ENCODE results near the gene CLIP1. TPM values are rescaled to one million over a fixed set of nuclear protein-coding genes. Genes with fewer than 3 reads are reported as not detected.
"Not testable (repeated sequence)": the region's sequence is repeated elsewhere in the genome, so short reads cannot be mapped to it uniquely, and the experiment has no call there.

CLIP1 gene
- total RNA-seq, 2 experiments from 2014 or later = 50.7 to 51.3 TPM

DNA sequence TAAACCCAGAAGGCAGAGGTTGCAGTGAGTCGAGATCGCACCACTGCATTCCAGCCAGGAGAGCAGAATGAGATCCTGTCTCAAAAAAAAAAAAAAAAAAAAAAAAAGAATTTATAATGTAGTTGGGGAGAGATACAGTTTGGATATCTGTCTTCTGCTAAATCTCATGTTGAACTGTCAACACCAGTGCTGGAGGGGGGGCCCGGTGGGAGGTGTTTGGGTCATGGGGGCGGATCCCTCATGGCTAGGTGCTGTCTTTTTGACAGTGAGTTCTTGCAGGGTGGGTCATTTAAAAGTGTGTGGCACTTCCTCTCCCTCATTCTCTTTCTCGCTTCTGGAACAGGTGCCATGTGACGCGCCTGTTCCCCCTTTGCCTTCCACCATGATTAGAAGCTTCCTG is 32.8 kb downstream of the CLIP1 start:
- intact Hi-C loops (cut with micrococcal nuclease) = no loop called here

DNA sequence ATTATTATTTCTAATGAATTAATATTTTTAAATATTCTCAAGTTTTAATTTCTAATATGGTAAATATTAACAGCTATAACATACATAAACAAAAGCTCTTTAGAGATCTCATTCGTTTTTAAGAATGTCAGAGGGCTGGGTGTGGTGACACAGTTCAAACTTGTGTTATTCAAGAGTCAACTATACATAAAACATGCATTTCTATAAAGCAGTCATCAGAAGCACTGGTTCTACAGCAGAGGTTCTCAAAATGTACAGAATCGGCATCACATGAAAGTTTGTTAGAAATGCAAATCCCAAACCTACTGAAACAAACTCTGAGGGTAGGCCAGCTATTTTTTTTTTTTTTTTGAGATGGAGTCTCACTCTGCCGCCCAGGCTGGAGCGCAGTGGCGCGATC is 34.6 kb downstream of the CLIP1 start:
- CTCF ChIA-PET = interaction anchor here (0.7 to 1.0 kb wide), 3 partner anchors 32 to 197 kb away, joined by 3 to 4 read pairs (median 3); no protein-coding TSS in a partner anchor
- intact Hi-C loops (cut with micrococcal nuclease) = no loop called here

More for the DNA sequence above, 32.8 kb downstream of the CLIP1 start:
- no peaks in the 10 kb centered on the region for H3K36me3 Mint-ChIP-seq (ENCODE audit: low read depth)
- H3K4me1 Mint-ChIP-seq (ENCODE audit: low read depth) = peaks cover 18% of the 10 kb centered on the region
- no peaks in the 10 kb centered on the region for H3K27me3 Mint-ChIP-seq (ENCODE audit: low read depth)
- DNase-seq = no peak
- H3K27ac Mint-ChIP-seq = no peak overlapping the region
- H3K4me3 Mint-ChIP-seq = no peak overlapping the region
- CTCF ChIA-PET = no interaction called here
- no peaks in the 10 kb centered on the region for H3K9me3 Mint-ChIP-seq

DNA sequence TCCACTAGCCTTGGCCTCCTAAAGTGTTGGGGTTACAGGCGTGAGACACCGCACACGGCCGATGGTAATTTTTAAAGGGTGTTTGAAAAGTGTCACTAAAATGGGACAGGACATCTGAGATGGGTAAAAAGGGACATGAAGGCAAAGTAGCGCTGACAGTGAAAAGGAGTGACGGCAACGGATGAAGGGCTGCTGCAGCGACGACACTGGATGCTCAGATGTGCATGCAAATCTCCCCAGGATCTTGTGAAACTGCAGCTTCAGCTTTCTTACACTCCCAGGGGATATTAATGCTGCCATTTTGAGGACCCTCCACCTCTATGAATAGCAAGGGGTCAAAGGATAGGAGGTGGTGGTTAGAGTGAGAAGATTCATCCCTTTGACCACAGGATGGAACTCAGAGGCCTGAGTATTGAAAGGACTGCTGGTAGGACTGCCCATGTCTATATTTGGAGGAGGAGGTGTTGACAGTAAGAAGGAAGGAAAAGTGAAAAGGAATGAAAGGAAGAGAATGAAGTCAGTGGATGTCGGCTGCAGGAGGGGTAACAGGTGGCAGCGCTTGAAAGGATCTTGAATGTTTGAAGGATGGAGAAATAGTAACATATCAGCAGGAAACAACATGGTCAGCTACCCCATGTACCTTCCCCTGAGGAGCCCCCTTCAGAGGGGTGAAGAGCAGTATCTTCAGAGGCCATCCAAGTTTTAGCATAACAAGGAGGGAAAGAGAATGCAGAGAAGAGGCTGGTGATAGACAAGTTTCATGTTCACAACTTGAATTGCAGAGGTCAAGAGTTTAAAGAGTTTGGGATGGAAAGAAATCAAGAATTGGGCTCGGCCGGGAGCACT is 37.1 kb downstream of the CLIP1 start:
- Mint-ChIP-seq H3K9me3 (no peaks in the 10 kb centered on the region), H3K27ac (no peak overlapping the region), H3K4me3 (no peak overlapping the region), H3K4me1 (ENCODE audit: low read depth) (peaks cover 6% of the 10 kb centered on the region), H3K36me3 (ENCODE audit: low read depth) (peaks cover 3% of the 10 kb centered on the region), H3K27me3 (ENCODE audit: low read depth) (no peaks in the 10 kb centered on the region)
- intact Hi-C loops (cut with micrococcal nuclease) = no loop called here
- CTCF ChIA-PET = no interaction called here
- no peak for DNase-seq

More for the DNA sequence above, 34.6 kb downstream of the CLIP1 start:
- DNase-seq = no peak
- Mint-ChIP-seq H3K9me3 (no peaks in the 10 kb centered on the region), H3K36me3 (ENCODE audit: low read depth) (no peaks in the 10 kb centered on the region), H3K4me1 (ENCODE audit: low read depth) (peaks cover 7% of the 10 kb centered on the region), H3K27ac (no peak overlapping the region), H3K27me3 (ENCODE audit: low read depth) (no peaks in the 10 kb centered on the region), H3K4me3 (no peak overlapping the region)

DNA sequence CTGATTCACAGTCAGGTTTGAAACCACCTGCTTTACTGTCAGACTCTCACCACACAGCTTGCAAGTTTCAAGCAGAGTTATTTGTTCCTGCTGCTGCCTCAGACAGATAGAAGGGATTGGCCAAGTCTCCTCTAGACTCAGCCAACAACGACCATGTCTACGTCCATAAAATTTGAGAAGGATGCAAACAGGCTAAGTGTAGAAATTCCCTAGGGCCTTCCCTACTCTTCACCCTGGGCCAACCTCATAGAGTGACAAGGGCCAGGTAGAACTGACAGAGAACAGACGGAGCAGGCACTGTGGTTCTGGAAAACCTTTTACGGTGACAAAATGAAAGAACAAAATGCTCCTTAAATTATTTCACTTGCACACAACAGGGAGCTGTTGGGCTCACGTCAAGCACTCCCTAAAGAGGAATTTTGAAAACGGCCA is 39.5 kb downstream of the CLIP1 start:
- Mint-ChIP-seq H3K4me1 (ENCODE audit: low read depth) (peaks cover 6% of the 10 kb centered on the region), H3K36me3 (ENCODE audit: low read depth) (peaks cover 7% of the 10 kb centered on the region), H3K27ac (no peak overlapping the region), H3K27me3 (ENCODE audit: low read depth) (no peaks in the 10 kb centered on the region), H3K4me3 (no peak overlapping the region), H3K9me3 (no peaks in the 10 kb centered on the region)
- CTCF ChIA-PET = no interaction called here
- DNase-seq = no peak
- intact Hi-C loops (cut with micrococcal nuclease) = no loop called here

DNA sequence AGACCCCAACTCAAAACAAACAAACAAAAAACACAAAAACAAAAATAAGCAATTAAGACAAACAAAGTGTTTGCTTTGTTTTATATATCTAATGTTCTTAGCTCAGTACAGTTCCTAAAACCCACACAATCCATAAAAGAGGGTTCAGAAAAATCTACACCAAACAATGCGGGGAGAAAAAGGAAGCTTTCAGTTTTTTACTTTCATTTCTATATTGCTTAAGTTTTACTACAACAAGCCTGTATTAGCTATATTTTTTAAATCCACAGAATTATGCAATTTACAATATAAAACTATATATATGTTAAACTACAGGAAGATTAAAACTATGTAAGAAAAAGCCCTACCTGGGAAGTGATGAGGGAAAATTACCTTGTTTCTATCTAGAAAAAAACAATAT is 41.4 kb downstream of the CLIP1 start:
- Mint-ChIP-seq H3K4me1 (ENCODE audit: low read depth) (peaks cover 6% of the 10 kb centered on the region), H3K36me3 (ENCODE audit: low read depth) (peaks cover 15% of the 10 kb centered on the region), H3K4me3 (no peak overlapping the region), H3K27me3 (ENCODE audit: low read depth) (no peaks in the 10 kb centered on the region), H3K9me3 (no peaks in the 10 kb centered on the region), H3K27ac (no peak overlapping the region)
- intact Hi-C loops (cut with micrococcal nuclease) = no loop called here
- CTCF ChIA-PET = no interaction called here
- DNase-seq = no peak

DNA sequence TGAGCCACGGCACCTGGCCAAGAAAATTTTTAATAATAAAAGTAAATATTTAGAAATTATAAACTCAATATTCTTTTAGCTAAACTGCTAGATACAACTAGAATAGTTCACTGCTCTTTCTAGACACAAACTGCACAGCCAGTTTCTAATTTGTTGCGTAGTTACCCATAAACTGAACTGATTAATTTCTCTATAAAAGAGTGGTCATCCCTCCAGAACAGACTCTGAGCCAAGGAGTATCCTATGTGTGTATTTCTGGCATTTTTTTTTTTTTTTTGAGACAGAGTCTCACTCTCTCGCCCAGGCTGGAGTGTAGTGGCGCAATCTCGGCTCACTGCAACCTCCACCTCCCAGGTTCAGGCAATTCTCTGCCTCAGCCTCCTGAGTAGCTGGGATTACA is 45.7 kb downstream of the CLIP1 start:
- CTCF ChIA-PET = interaction anchor here (0.6 to 1.5 kb wide), 2 partner anchors 21 to 49 kb away, joined by 3 to 5 read pairs; no protein-coding TSS in a partner anchor
- H3K27me3 Mint-ChIP-seq (ENCODE audit: low read depth); DNase-seq; intact Hi-C loops (cut with micrococcal nuclease); H3K4me3 Mint-ChIP-seq; H3K27ac Mint-ChIP-seq; H3K4me1 Mint-ChIP-seq (ENCODE audit: low read depth); H3K9me3 Mint-ChIP-seq: not testable (repeated sequence)
- H3K36me3 Mint-ChIP-seq (ENCODE audit: low read depth) = peaks cover 28% of the 10 kb centered on the region

DNA sequence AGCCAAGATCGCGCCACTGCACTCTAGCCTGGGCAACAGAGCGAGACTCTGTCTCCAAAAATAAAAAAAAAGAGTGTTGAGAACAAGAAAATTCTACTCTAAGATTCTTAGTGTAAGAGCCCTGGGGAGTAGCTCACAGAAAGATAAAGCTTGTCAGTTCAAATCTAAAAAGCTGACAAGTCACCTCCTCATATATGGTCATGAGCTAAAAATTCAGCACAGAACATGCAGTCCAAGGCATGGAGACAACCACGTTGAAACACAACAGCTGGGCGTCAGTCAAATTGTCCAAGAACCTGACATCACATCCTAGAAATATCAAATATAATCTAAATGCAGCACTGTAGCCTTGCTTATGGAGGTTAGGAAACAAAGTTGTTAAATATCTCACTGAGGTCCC is 47.8 kb downstream of the CLIP1 start:
- no peak for DNase-seq
- no peak overlapping the region for H3K27ac Mint-ChIP-seq
- peaks cover 30% of the 10 kb centered on the region for H3K36me3 Mint-ChIP-seq (ENCODE audit: low read depth)
- no peaks in the 10 kb centered on the region for H3K27me3 Mint-ChIP-seq (ENCODE audit: low read depth)
- H3K4me3 Mint-ChIP-seq = no peak overlapping the region
- intact Hi-C loops (cut with micrococcal nuclease) = no loop called here
- H3K4me1 Mint-ChIP-seq (ENCODE audit: low read depth) = peaks cover 10% of the 10 kb centered on the region
- H3K9me3 Mint-ChIP-seq = no peaks in the 10 kb centered on the region
- CTCF ChIA-PET = interaction anchor here (0.6 kb wide), 2 partner anchors 20 to 228 kb away, joined by 3 to 4 read pairs; no protein-coding TSS in a partner anchor

DNA sequence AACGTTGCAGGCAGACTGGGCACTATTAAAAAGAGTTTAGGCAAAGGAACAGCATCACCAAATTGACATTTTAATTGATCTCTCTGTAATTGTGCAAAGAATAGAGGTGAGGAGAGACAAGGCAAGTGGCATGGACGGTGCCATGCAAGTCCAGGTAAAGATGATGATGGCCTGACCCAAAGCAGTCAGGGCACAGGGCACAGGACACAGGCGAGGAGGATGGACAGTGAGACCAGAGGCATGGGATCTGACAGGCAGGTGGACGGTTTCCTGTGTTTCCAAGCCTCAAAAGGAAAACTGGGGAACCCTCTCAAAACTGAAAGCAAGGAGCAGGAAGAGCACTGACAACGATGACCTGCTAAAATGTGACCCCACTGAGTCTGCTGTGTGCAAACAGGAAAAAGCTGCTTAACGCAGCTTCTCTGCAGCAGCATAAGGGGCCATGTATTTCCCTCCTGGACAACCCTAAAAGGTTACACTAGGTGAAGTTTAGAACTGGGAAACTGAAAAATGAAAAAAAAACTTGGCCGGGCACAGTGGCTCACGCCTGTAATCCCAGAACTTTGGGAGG is 50.9 kb downstream of the CLIP1 start:
- no peak overlapping the region for H3K4me3 Mint-ChIP-seq
- CTCF ChIA-PET = interaction anchor here (0.6 kb wide), 1 partner anchor 262 kb away, joined by 4 read pairs; no protein-coding TSS in a partner anchor
- H3K36me3 Mint-ChIP-seq (ENCODE audit: low read depth) = peaks cover 25% of the 10 kb centered on the region
- no peaks in the 10 kb centered on the region for H3K27me3 Mint-ChIP-seq (ENCODE audit: low read depth)
- H3K9me3 Mint-ChIP-seq = no peaks in the 10 kb centered on the region
- peaks cover 22% of the 10 kb centered on the region for H3K4me1 Mint-ChIP-seq (ENCODE audit: low read depth)
- H3K27ac Mint-ChIP-seq = no peak overlapping the region
- intact Hi-C loops (cut with micrococcal nuclease) = no loop called here
- no peak for DNase-seq

DNA sequence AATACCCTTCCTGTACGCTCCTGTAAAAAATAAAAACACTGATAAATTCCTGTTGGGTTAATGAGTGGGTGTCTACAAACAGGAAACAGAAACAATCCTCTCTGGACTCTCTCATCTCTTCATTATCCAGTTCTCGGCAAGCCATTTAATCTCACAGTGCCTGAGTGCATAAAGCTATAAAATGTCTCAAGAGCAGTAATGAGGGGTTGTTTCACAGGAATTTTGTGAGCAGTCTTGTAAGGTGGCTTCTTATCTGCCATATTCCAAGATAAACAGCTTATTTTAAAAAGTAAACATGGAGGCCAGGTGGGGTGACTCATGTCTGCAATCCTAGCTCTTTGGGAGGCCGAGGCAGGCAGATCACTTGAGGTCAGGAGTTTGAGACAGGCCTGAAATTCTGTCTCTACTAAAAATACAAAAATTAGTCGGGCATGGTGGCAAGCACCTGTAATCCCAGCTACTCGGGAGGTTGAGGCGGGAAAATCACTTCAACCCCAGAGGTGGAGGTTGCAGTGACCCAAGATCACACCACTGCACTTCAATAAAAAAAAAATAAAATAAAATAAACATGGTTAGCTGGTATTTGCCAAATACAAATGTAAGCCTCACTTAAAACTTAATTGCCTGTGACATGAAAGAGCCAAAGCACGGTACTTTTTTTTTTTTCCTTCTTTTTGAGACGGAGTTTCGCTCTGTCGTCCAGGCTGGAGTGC is 54.0 kb downstream of the CLIP1 start:
- intact Hi-C loops (cut with micrococcal nuclease) = no loop called here
- CTCF ChIA-PET = interaction anchor here (0.6 to 1.2 kb wide), 2 partner anchors 13 to 16 kb away, joined by 3 to 5 read pairs; no protein-coding TSS in a partner anchor
- H3K9me3 Mint-ChIP-seq = no peaks in the 10 kb centered on the region
- H3K4me3 Mint-ChIP-seq = no peak overlapping the region
- no peak for DNase-seq
- H3K27me3 Mint-ChIP-seq (ENCODE audit: low read depth) = no peaks in the 10 kb centered on the region
- peaks cover 26% of the 10 kb centered on the region for H3K4me1 Mint-ChIP-seq (ENCODE audit: low read depth)
- H3K27ac Mint-ChIP-seq = no peak overlapping the region
- H3K36me3 Mint-ChIP-seq (ENCODE audit: low read depth) = peaks cover 21% of the 10 kb centered on the region

DNA sequence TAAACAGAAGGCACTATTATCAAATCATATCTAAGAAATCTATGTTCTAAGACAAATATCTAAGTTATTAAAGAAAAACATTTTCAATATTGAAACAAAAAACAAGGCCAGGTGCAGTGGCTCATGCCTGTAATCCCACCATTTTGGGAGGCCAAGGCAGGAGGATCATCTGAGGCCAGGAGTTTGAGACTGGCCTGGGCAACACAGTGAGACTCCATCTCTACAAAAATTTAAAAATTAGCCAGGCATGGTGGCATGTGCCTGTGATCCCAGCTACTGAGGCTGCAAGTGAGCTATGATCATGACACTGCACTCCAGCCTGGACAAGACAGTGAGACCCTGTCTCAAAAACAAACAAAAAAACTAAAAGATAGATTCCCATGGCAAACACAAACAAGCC is 54.8 kb downstream of the CLIP1 start:
- intact Hi-C loops (cut with micrococcal nuclease); H3K9me3 Mint-ChIP-seq; CTCF ChIA-PET; H3K4me3 Mint-ChIP-seq; DNase-seq; H3K27me3 Mint-ChIP-seq (ENCODE audit: low read depth): not testable (repeated sequence)
- Mint-ChIP-seq H3K36me3 (ENCODE audit: low read depth) (peaks cover 18% of the 10 kb centered on the region), H3K4me1 (ENCODE audit: low read depth) (peaks cover 24% of the 10 kb centered on the region), H3K27ac (peak overlapping the region; percentile 82)

DNA sequence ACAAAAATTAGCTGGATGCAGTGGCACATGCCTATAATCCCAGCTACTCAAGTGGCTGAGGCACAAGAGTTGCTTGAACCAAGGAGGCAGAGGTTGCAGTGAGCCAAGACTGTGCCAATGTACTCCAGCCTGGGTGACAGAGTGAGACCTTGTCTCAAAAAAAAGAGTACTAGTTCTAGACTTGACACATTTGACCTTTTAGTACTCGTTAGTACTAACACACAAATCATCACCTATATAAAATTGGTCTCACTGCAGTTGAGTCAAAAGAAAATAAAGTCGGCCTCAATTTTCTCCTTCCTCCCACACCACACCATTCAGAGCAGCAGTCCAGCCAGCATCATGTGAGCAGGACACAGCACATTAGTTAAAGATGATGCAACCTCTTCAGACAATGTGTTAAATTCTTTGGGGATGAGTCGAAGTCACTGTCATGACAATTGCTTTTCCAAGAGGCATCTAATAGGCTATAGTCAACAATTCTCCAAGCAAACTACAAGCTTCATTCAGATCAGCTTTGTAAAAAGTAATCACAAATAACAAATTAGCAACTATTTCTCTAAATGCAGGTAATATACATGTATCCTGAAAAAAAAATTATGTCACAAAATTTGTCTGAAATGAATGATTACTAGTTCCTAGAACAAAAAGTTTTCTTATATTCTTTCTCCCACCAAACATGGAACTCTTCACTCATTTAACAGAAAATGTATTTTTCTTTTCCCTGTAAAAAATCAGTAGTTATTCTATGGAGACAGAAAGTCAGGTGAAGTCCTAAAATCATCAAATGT is 55.6 kb downstream of the CLIP1 start:
- Mint-ChIP-seq H3K4me3 (no peak overlapping the region), H3K9me3 (no peaks in the 10 kb centered on the region), H3K4me1 (ENCODE audit: low read depth) (peaks cover 21% of the 10 kb centered on the region), H3K27me3 (ENCODE audit: low read depth) (no peaks in the 10 kb centered on the region), H3K36me3 (ENCODE audit: low read depth) (peaks cover 16% of the 10 kb centered on the region), H3K27ac (peak overlapping the region; percentile 82)
- CTCF ChIA-PET = interaction anchor here (0.8 kb wide), 1 partner anchor 11 kb away, joined by 3 read pairs; no protein-coding TSS in a partner anchor
- DNase-seq = peak; percentile 16
- intact Hi-C loops (cut with micrococcal nuclease) = no loop called here

DNA sequence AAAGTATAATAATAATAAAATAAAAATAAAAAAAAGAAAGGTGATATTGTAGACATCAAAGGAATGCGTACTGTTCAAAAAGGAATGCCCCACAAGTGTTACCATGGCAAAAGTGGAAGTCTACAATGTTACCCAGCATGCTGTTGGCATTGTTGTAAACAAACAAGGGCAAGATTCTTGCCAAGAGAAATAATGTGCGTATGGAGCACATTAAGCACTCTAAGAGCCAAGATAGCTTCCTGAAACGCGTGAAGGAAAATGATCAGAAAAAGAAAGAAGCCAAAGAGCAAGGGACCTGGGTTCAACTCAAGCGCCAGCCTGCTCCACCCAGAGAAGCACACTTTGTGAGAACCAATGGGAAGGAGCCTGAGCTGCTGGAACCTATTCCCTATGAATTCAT is 57.2 kb downstream of the CLIP1 start:
- H3K4me3 Mint-ChIP-seq; H3K9me3 Mint-ChIP-seq; H3K27ac Mint-ChIP-seq; DNase-seq; intact Hi-C loops (cut with micrococcal nuclease); H3K27me3 Mint-ChIP-seq (ENCODE audit: low read depth): not testable (repeated sequence)
- peaks cover 19% of the 10 kb centered on the region for H3K36me3 Mint-ChIP-seq (ENCODE audit: low read depth)
- CTCF ChIA-PET = interaction anchor here (0.6 kb wide), 1 partner anchor 453 kb away, joined by 4 read pairs; no protein-coding TSS in a partner anchor
- H3K4me1 Mint-ChIP-seq (ENCODE audit: low read depth) = peaks cover 16% of the 10 kb centered on the region

All from activated naive CD4-positive, alpha-beta T cell treated with anti-CD3 and anti-CD28 coated beads for 36 hours (primary cell).